Measurements from ENCODE around the gene MFSD8.

GRCh38 chr4:127968586-127968985, 3.6 kb upstream of the MFSD8 start:
- TF ChIP-seq, protein P1, sequence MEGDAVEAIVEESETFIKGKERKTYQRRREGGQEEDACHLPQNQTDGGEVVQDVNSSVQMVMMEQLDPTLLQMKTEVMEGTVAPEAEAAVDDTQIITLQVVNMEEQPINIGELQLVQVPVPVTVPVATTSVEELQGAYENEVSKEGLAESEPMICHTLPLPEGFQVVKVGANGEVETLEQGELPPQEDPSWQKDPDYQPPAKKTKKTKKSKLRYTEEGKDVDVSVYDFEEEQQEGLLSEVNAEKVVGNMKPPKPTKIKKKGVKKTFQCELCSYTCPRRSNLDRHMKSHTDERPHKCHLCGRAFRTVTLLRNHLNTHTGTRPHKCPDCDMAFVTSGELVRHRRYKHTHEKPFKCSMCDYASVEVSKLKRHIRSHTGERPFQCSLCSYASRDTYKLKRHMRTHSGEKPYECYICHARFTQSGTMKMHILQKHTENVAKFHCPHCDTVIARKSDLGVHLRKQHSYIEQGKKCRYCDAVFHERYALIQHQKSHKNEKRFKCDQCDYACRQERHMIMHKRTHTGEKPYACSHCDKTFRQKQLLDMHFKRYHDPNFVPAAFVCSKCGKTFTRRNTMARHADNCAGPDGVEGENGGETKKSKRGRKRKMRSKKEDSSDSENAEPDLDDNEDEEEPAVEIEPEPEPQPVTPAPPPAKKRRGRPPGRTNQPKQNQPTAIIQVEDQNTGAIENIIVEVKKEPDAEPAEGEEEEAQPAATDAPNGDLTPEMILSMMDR (IDR thresholded peaks at IDR 0.05; ENCODE audit: low read depth, low read length), result no peak
- no peak for TF ChIP-seq EZH2phosphoT487 (IDR thresholded peaks at IDR 0.05; ENCODE audit: low read depth)
